HL-60/S4 treated with retinoic acid at 250 ng/mL for 4 days and 3 days (cell line): ENCODE data around the gene SIAH2.

Experiments
- in situ Hi-C: fragments of 300-500 bp; cut with MboI; formaldehyde crosslinking; loops from 2 replicates; pipeline ENCODE4 v1.7.0; 2022; ENCODE audit warnings: low sequenced_read_pairs

The SIAH2 gene

DNA sequence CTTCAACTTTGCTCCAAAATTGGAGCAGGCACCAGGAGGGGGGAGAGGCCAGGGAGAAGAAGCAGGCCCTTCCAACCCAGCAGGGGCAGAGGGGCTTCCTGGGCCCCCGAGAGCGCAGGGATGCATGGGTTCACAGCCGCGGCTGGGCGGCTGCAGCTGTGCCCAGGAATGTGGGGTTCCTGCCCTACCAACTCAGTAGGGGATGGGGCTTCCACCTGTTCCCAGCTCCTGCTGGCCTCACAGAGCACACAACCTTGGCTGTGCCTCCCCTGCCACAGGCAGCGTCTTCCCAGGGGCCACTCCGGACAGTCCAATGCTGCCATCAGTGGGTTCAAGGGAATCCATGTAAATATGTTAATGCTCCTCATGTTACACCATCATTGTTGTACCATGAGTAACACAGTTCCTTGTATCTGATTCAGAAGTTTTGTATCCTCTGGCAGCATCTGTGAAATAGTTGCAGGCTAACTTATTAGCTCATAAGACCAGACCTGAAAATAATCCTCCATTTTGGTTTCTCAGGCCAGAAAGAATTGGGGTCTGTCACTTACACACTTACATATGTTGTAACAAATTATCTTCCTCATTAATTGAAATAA, 12.1 kb upstream of the SIAH2 start:
- in situ Hi-C loops, result no loop called here

DNA sequence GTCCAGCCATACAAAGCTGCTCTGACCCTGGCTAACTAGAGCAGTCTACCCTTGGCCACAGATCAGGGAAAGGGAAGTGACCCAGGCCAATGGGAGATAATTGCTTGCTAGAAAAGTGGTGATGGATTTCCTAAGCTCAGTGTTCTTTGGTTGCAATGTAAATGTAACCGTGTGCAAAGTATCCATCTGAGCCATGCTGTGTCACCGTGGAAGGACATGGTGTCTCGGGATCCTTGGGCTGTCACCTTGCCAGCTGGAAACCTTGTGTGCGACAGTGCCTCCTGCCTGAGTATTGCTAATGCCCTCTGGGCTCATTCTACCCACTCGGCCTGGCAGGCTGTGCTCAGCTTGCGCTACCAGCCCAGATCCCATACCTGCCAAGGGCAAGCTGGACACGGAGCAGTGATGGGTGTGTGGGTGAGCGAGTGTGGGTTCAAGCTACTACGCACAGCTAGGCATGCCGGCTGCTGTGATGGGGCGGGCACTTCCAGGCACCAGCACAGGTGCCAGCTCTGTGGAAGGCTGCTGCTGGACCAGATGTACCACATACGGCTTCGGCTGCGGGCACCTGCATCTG, 10.7 kb upstream of the SIAH2 start:
- in situ Hi-C loops, result no loop called here

GRCh38 chr3:150771600-150771999, 8.6 kb upstream of the SIAH2 start:
- in situ Hi-C loops, result no loop called here

DNA sequence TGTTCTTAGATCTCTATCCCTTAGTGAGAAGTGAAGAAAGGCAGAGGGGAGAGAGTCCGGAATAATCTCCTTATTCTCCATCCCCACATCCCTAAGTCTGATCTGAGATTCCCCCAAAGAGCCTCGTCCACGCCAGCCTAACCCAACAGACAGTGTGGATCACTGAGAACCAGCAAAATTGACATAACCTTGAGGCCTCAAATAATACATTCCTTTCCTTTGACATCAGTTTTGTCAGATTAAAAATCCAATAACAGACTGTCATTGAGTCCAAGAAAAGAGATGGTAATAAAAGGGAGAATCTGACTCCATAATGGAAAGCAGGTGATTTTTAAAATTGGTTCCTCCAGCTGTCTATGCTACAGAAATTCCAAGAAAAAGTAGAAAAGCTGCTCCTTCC, 7.7 kb upstream of the SIAH2 start:
- in situ Hi-C loops, result no loop called here

GRCh38 chr3:150766742-150767141, 3.8 kb upstream of the SIAH2 start:
- in situ Hi-C loops, result no loop called here

- in situ Hi-C loops, result no loop called here
Measured at GRCh38 chr3:150765949-150766720, 3.2 kb upstream of the SIAH2 start.

GRCh38 chr3:150764967-150765366, 2.0 kb upstream of the SIAH2 start:
- in situ Hi-C loops, result no loop called here

GRCh38 chr3:150764566-150764965, 1.6 kb upstream of the SIAH2 start:
- in situ Hi-C loops, result no loop called here

GRCh38 chr3:150763841-150764483, 993 bp upstream of the SIAH2 start:
- in situ Hi-C loops, result no loop called here

DNA sequence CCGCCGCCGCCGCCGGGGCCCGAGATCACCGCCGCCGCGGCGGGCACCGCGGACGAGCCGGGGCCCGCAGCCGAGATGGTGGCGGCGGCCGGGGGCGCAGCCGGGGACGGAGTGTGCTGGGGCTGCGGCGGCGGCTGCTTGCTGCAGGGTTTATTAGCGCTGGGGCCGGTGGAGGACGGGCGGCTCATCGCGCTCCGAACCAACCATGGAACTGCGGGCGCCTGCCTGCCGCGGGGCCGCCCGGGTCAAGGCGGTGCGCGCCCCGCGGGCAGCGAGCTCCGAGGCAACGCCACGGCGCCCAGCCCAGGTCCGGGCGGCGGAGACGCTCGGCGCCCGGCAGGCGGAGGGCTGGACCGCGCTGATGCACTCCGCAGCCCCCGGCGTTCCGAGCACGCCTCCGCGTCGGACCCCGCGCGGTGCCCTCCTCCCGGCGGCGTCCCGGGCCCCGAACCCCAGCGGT, 277 bp downstream of the SIAH2 start:
- in situ Hi-C loops, result no loop called here

DNA sequence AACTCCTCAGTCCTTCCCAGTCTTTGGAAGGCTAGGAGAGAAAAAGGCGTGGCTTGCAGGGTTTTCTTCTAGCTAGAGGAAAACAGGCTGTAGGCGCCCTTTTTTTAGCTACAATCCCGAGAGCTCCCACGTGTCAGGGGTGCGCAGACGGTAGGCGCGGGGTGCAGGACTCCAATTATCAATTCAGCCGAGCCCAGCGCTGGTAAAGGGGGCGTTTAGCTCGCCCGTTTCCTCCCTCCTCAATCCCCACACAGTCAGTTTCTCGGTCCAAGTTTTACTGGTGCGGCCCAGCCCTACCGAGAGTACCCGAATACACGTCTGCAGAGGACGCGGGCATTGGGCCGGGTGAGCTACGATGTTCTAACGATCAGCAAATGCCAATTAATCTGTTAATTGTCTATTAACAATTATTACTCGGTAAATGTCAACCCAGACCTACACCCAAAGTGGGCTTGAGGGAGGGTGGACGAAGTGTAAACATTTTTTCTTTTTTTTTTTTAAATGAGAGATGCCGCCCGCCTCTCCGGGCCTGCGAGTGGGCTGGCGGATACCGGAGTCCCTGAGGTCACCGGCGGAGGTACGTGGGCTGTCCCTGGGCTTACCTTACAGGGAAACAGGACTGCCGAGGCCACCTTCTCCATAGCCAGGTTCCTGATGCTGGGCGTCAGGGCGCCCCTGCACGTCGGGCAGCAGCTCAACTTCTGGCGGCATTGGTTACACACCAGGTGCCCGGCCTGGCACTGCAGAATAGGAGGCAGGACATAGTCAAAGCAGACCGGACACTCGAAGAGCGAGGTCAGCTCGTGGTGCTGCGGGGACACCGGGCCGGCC, 923 bp downstream of the SIAH2 start:
- in situ Hi-C loops, result no loop called here

DNA sequence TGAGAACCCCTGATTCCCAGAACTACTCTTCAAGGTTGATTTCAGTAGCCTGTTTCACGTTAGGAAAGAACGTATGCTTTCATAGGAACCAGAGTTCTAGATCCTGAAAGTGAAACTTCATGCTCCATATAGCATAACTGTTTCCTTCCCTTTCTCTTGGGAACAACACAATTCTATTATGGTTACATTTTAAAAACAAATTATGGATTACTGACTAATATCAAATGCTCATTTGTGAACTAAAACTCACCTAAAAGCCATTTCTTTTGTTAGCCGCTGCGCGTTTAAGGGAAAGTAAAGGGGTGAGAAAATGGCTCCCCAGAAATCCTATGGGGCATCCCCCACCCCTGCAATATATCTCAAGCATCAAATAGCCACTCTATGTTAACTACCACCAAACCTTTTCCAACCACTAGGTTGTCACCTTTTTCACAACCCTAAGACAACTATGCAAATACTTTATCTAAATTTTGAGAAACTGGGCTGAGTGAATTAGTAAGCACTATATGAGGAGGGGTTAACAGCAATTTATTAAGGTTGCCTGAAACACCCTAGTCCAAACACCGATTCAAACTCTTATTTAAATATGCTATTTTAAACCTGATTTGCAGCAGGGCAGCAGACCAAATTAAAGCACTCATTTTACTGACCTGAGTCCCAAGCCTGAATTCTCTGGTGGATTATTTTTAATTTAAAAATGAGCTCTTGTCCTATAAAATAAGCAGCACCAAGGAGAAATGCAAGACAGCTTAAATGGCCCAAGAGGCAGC, 2.4 kb downstream of the SIAH2 start:
- in situ Hi-C loops, result no loop called here

DNA sequence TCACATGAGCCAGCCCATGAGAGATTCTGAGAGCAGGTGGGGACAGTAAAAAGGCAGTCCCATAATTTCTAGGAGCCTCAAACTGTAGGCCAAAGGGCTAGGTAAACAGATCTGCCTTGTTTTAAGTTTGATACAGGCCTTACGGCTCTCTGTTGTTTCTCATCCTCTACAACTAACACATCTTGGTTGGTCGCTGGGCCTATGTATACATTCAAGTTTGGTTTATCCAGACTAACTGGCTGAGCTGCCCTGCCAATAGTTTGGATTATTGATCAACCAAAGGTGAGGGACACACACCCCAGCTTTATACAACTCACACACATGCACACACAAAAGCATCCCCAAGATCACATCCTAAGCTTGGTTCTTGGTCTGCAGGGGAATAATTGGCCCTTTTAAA, 3.0 kb downstream of the SIAH2 start:
- in situ Hi-C loops, result no loop called here

DNA sequence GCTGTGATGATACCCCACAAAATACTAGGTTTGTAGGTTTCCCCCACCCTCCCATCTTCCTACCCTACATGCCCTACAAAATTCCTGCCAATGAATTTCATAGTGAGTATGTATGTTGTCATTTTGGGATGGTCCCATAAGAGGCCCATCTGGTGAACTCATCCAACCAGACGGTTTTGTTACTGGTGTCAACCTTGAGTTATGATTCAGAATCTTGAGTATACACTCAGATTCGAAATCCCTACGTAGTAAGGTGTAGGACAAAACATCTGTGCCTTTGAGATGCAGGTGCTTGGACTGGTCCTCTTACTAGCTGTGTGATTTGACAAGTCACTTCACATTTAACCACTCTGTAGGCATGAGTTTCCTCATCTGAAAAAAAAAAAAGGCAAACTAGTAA, 3.6 kb downstream of the SIAH2 start:
- in situ Hi-C loops, result no loop called here

DNA sequence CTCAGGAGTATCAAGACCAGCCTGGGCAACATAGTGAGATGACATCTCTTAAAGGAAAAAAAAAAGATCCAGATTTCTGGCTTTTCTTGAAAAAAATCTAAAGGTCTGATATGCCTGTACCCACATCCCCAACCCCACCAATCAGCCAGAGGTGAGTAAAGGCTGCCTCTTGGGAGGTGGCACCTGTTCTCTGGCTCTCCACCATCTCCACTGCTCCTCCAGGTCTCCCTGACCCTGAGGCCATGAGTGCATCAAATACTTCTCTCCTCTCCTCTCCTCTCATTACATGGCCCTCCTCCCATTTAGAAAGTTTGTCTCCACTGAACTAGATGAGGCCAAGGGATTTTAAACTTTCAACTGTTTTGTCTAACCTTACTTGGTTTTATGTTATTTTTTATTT, 5.2 kb downstream of the SIAH2 start:
- in situ Hi-C loops, result no loop called here

DNA sequence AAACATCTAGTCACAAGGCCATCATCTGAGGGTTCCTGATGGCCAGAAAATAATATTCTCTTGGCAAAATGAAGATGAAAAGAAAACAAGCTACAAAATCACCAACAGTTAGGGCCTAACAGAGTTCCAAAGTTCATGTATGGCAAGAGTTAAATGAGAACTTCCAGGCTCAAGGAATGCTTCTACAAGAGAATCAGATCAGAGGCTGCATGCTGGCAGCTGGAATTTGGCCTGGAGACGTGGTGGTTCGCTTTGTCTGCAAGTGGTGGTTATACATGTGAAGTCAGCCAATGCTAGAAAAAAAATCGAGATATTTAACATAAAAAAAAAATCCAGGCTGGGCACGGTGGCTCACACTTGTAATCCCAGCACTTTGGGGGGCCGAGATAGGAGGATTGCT, 5.6 kb downstream of the SIAH2 start:
- in situ Hi-C loops, result no loop called here

- in situ Hi-C loops, result no loop called here
Measured at GRCh38 chr3:150756491-150757059, 6.4 kb downstream of the SIAH2 start.

DNA sequence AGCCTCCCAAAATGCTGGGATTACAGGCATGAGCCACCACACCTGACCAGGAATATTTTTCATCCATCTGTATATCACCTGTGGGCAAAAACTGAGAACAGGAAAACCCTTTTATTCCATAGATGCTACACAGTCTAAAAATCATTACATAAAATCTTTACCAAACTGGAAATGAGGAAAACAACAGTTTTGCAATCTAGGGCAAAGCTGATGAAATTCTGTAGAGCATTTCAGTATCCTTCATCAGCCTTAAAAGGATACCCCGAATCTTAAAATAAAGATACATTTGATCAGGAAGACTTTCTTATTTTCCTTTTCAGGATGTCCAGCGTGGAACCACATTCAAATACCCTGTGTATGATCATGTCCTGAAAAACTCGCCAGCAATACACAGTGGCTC, 7.1 kb downstream of the SIAH2 start:
- in situ Hi-C loops, result no loop called here

DNA sequence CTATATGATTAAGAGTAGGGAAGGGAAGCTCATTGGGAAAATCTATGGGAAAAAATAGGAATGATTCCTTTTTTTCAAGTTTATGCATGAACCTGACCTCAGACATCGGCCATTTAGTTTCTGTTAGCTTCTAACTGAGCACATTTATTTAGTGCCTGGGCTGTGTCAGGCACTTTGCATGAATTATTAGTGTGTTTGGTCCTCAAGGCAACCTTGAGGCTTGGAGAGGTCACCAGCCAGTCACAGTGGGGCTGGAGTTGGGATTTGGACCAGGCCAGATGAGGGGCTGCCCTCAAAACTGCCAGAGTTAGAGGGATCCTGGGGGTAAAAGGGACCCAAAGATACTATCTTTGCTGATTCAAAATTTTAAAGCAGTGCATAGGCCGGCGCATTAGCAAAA, 8.1 kb downstream of the SIAH2 start:
- in situ Hi-C loops, result no loop called here

DNA sequence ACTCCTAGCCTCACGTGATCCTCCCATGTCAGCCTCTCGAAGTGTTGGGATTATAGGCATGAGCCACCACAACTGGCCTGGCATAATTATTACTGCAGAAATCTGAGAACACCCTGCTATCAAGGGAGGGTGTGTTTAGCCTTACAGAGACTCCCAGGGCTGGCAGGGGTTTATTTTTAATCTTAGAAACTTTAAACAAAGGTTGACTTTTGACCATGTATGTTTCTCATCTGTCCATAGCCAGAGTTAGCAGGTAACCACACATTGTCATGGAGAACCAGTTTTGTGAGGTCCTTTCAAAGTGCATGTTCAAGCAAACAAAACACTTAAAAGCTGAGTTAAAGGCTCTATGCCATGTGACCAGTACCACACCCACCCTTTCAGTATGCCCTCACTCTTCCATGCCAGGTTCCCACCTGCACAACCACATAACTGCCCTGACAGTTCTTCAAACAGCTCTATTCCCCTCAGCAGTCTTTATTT, 11.1 kb downstream of the SIAH2 start:
- in situ Hi-C loops, result no loop called here
